Stimulated activated CD8-positive, alpha-beta memory T cell treated with anti-CD3 and anti-CD28 coated beads, Interleukin-2, amount 100 ng/mL, for 48 hours (primary cell): ENCODE data around the gene DNM3.

Experiments
- DNase-seq, 2 donors: peaks; one replicate each; pipeline ENCODE4 v3.0.0-alpha.2; 2020; ENCODE audit warnings: low read depth in 2 of 2

DNM3 gene

GRCh38 chr1:171817511-171818265 lies 23.6 kb upstream of the DNM3 start:
- peak in 1 of 2 donors; percentile 4 for DNase-seq

- DNase-seq = no peak
Observed at GRCh38 chr1:171819946-171820345, 21.4 kb upstream of the DNM3 start.

- DNase-seq = no peak
Observed at GRCh38 chr1:171826973-171827372, 14.3 kb upstream of the DNM3 start.

GRCh38 chr1:171828794-171829193 lies 12.5 kb upstream of the DNM3 start:
- DNase-seq = no peak

- no peak for DNase-seq
Observed at GRCh38 chr1:171833091-171833825, 8.0 kb upstream of the DNM3 start.

GRCh38 chr1:171834821-171835220 lies 6.5 kb upstream of the DNM3 start:
- no peak for DNase-seq

GRCh38 chr1:171835891-171836290 lies 5.4 kb upstream of the DNM3 start:
- DNase-seq = no peak

- no peak for DNase-seq
Observed at GRCh38 chr1:171841931-171842761, 848 bp downstream of the DNM3 start.

GRCh38 chr1:171844381-171844780 lies 3.1 kb downstream of the DNM3 start:
- no peak for DNase-seq

GRCh38 chr1:171845998-171846397 lies 4.7 kb downstream of the DNM3 start:
- no peak for DNase-seq

- DNase-seq = no peak
Observed at GRCh38 chr1:171849245-171849898, 8.1 kb downstream of the DNM3 start.

- DNase-seq = no peak
Observed at GRCh38 chr1:171850651-171851350, 9.5 kb downstream of the DNM3 start.

GRCh38 chr1:171852272-171852671 lies 11.0 kb downstream of the DNM3 start:
- no peak for DNase-seq

GRCh38 chr1:171855381-171855780 lies 14.1 kb downstream of the DNM3 start:
- DNase-seq = no peak

GRCh38 chr1:171858696-171859095 lies 17.4 kb downstream of the DNM3 start:
- DNase-seq = no peak

- no peak for DNase-seq
Observed at GRCh38 chr1:171860696-171861095, 19.4 kb downstream of the DNM3 start.

- no peak for DNase-seq
Observed at GRCh38 chr1:171863531-171863930, 22.2 kb downstream of the DNM3 start.

GRCh38 chr1:171864308-171864707 lies 23.0 kb downstream of the DNM3 start:
- no peak for DNase-seq

- DNase-seq = no peak
Observed at GRCh38 chr1:171865106-171865505, 23.8 kb downstream of the DNM3 start.

GRCh38 chr1:171867236-171867635 lies 25.9 kb downstream of the DNM3 start:
- no peak for DNase-seq

GRCh38 chr1:171868217-171868803 lies 27.0 kb downstream of the DNM3 start:
- no peak for DNase-seq
